ENCODE data around the gene SPECC1L.

DNA sequence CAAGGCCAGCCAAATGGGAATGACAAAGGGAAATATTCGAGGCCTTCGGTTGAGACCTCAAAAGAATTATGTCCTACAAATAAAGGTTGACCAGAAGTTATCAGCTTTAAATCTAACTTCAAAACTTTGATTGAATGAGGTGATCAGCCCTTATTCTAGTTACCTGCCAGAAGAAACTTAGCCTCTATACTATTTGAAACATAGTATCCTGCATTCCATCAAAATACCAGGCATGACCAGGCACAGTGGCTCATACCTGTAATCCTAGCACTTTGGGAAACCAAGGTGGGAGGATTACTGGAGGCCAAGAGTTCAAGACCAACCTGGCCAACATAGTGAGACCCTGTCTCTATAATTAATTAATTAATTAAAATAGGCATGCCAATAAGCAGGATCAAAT lies 112.4 kb downstream of the SPECC1L start:
- TF ChIP-seq CHD1 (IDR thresholded peaks at IDR 0.05; ENCODE audit: low read depth, low read length) (no peak), NFYA (IDR thresholded peaks at IDR 0.05; ENCODE audit: borderline replicate concordance, low read depth, low read length) (no peak), NR2C1 (IDR thresholded peaks at IDR 0.05) (no peak), USF1 (IDR thresholded peaks at IDR 0.05; ENCODE audit: borderline replicate concordance, extremely low read length, insufficient read depth, low read depth, low read length) (no peak), EZH2 (IDR thresholded peaks at IDR 0.05; ENCODE audit: borderline replicate concordance, control insufficient read depth, low read depth, low read length) (no peak), POLR2A (IDR thresholded peaks at IDR 0.05; ENCODE audit: low read depth, low read length) (no peak), HCFC1 (IDR thresholded peaks at IDR 0.05; ENCODE audit: low read length) (no peak), TAF1 (IDR thresholded peaks at IDR 0.05; ENCODE audit: borderline replicate concordance, low read depth, low read length) (no peak), MAX (IDR thresholded peaks at IDR 0.05; ENCODE audit: low read depth, low read length) (no peak), TCF12 (IDR thresholded peaks at IDR 0.05; ENCODE audit: low read depth, low read length) (no peak), LARP7 (IDR thresholded peaks at IDR 0.05) (no peak), POU2F2 (IDR thresholded peaks at IDR 0.05; ENCODE audit: borderline replicate concordance, low read depth, low read length) (no peak), MYC (IDR thresholded peaks at IDR 0.05; ENCODE audit: insufficient read depth, insufficient read length, insufficient replicate concordance, low read length, severe bottlenecking) (no peak)
- TF ChIP-seq, protein P1, sequence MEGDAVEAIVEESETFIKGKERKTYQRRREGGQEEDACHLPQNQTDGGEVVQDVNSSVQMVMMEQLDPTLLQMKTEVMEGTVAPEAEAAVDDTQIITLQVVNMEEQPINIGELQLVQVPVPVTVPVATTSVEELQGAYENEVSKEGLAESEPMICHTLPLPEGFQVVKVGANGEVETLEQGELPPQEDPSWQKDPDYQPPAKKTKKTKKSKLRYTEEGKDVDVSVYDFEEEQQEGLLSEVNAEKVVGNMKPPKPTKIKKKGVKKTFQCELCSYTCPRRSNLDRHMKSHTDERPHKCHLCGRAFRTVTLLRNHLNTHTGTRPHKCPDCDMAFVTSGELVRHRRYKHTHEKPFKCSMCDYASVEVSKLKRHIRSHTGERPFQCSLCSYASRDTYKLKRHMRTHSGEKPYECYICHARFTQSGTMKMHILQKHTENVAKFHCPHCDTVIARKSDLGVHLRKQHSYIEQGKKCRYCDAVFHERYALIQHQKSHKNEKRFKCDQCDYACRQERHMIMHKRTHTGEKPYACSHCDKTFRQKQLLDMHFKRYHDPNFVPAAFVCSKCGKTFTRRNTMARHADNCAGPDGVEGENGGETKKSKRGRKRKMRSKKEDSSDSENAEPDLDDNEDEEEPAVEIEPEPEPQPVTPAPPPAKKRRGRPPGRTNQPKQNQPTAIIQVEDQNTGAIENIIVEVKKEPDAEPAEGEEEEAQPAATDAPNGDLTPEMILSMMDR (IDR thresholded peaks at IDR 0.05 in 2 of 3, conservative IDR thresholded peaks at IDR 0.05 in 1 of 3; ENCODE audit: control insufficient read depth in 2 of 3, extremely low read depth in 1 of 3, insufficient read depth in 1 of 3, low read depth in 3 of 3, low read length in 3 of 3), result no peak
